Neuronal stem cell (in vitro differentiated cells): ENCODE results near the gene LRPAP1.
A peak's percentile ranks its signal among the peaks of the same experiment; 100 is the strongest.

Source experiments
- DNase-seq: peaks from one replicate; pipeline ENCODE4 v3.0.0-alpha.2; 2013; ENCODE audit warnings: low spot score
- H2AFZ ChIP-seq: one replicate; pipeline ENCODE4 v1.6.1; 2013; ENCODE audit warnings: mild to moderate bottlenecking, low read length, inconsistent platforms
- H2AK5ac ChIP-seq: 2 replicates; pipeline ENCODE4 v1.6.1; 2013; ENCODE audit warnings: low read depth, mild to moderate bottlenecking, inconsistent platforms, low read length, moderate library complexity, mixed read lengths
- H2BK120ac ChIP-seq: 2 replicates; pipeline ENCODE4 v1.6.1; 2013; ENCODE audit warnings: low read depth, mild to moderate bottlenecking, inconsistent platforms, low read length, moderate library complexity, mixed read lengths
- H2BK12ac ChIP-seq: one replicate; pipeline ENCODE4 v1.6.1; 2013; ENCODE audit warnings: low read length, inconsistent platforms
- H2BK15ac ChIP-seq: 2 replicates; pipeline ENCODE4 v1.6.1; 2013; ENCODE audit warnings: mild to moderate bottlenecking, low read length, inconsistent platforms, mixed read lengths
- H2BK5ac ChIP-seq: one replicate; pipeline ENCODE4 v1.6.1; 2013; ENCODE audit warnings: inconsistent platforms, mild to moderate bottlenecking, low read length, moderate library complexity
- H3K14ac ChIP-seq: one replicate; pipeline ENCODE4 v1.6.1; 2013; ENCODE audit warnings: low read length, inconsistent platforms
- H3K18ac ChIP-seq: 2 replicates; pipeline ENCODE4 v1.6.1; 2013; ENCODE audit warnings: low read length, inconsistent platforms
- H3K23ac ChIP-seq: 2 replicates; pipeline ENCODE4 v1.6.1; 2013; ENCODE audit warnings: low read depth, mild to moderate bottlenecking, mixed read lengths, low read length, inconsistent platforms; ENCODE audit not compliant: poor library complexity
- H3K27ac ChIP-seq: replicated peaks from 3 replicates; pipeline ENCODE4 v1.5.1; 2013; ENCODE audit warnings: low read length, inconsistent platforms
- H3K27me3 ChIP-seq, 3 experiments: 2 replicates each; pipeline ENCODE4 v1.6.1; 2013; ENCODE audit warnings: low read length in 3 of 3, mild to moderate bottlenecking in 2 of 3, inconsistent platforms in 1 of 3, low read depth in 1 of 3, mixed read lengths in 1 of 3, moderate library complexity in 1 of 3; ENCODE audit not compliant: control insufficient read depth in 3 of 3, insufficient read depth in 3 of 3
- H3K36me3 ChIP-seq, 2 donors: replicated peaks in 1 of 2; 2 replicates each; pipeline ENCODE4 v1.6.1; 2013; ENCODE audit warnings: low read length in 2 of 2; ENCODE audit not compliant: control insufficient read depth in 2 of 2, insufficient read depth in 2 of 2
- H3K4ac ChIP-seq: 2 replicates; pipeline ENCODE4 v1.6.1; 2013; ENCODE audit warnings: inconsistent platforms, mild to moderate bottlenecking, low read length, moderate library complexity
- H3K4me1 ChIP-seq, 2 donors: 1 replicate in 1 of 2; 2 replicates in 1 of 2; pipeline ENCODE4 v1.6.1; 2013; ENCODE audit warnings: low read length in 2 of 2, low read depth in 1 of 2; ENCODE audit not compliant: control insufficient read depth in 2 of 2, insufficient read depth in 1 of 2
- H3K4me2 ChIP-seq: one replicate; pipeline ENCODE4 v1.6.1; 2013; ENCODE audit warnings: mild to moderate bottlenecking, low read length, inconsistent platforms; ENCODE audit not compliant: insufficient read depth, poor library complexity, severe bottlenecking
- H3K4me3 ChIP-seq, 2 donors: 2 replicates each; pipeline ENCODE4 v1.5.1; 2013; ENCODE audit warnings: low read length in 2 of 2, mild to moderate bottlenecking in 2 of 2, inconsistent platforms in 1 of 2, moderate library complexity in 1 of 2
- H3K79me1 ChIP-seq: one replicate; pipeline ENCODE4 v1.6.1; 2013; ENCODE audit warnings: low read depth, mild to moderate bottlenecking, inconsistent platforms, low read length, moderate library complexity
- H3K9ac ChIP-seq: one replicate; pipeline ENCODE4 v1.6.1; 2013; ENCODE audit warnings: mild to moderate bottlenecking, low read depth, low read length, inconsistent platforms; ENCODE audit not compliant: poor library complexity
- H3K9me3 ChIP-seq, 2 donors: replicated peaks in 1 of 2; 2 replicates each; pipeline versions ENCODE3 to v1.6.1; 2013; ENCODE audit warnings: low read length in 2 of 2, mild to moderate bottlenecking in 2 of 2, inconsistent platforms in 1 of 2, low read depth in 1 of 2, mixed read lengths in 1 of 2, moderate library complexity in 1 of 2; ENCODE audit not compliant: control insufficient read depth in 2 of 2, insufficient read depth in 1 of 2
- H4K8ac ChIP-seq: one replicate; pipeline ENCODE4 v1.6.1; 2013; ENCODE audit warnings: low read depth, mild to moderate bottlenecking, inconsistent platforms, low read length, moderate library complexity
- H4K91ac ChIP-seq: one replicate; pipeline ENCODE4 v1.6.1; 2013; ENCODE audit warnings: low read length, low read depth, mild to moderate bottlenecking, inconsistent platforms; ENCODE audit not compliant: poor library complexity
- WGBS, 2 donors: extraction: QIAGEN DNeasy Blood & Tissue Kit; methylation state at CpG; one replicate each; pipeline ENCODE4 v1.1.7; 2013; ENCODE audit warnings: missing lambda C conversion rate in 2 of 2, mixed read lengths in 1 of 2; ENCODE audit not compliant: insufficient read length in 2 of 2, insufficient replicate concordance in 1 of 2; ENCODE audit errors: extremely low coverage in 2 of 2; 5-methylcytosine and 5-hydroxymethylcytosine counted together

The LRPAP1 gene

GRCh38 chr4:3465698-3466671 is 66.2 kb downstream of the LRPAP1 start:
- H4K8ac ChIP-seq = no peak overlapping the region
- no peak for DNase-seq
- H4K91ac ChIP-seq = no peak overlapping the region
- H3K4me1 ChIP-seq = peaks cover 16 to 54% of the 10 kb centered on the region in 2 donors
- peak overlapping the region; percentile 87 for H3K18ac ChIP-seq
- peaks cover 0 to 3% of the 10 kb centered on the region in 2 donors for H3K36me3 ChIP-seq
- no peak overlapping the region for H2AFZ ChIP-seq
- H3K14ac ChIP-seq = peak overlapping the region; percentile 94
- H2BK5ac ChIP-seq = peak overlapping the region; percentile 2
- peak overlapping the region; percentile 34 for H3K23ac ChIP-seq
- WGBS, 2 donors = no CpG with 5 or more reads among the region's 41 CpGs
- H3K27ac ChIP-seq = no peak overlapping the region
- H3K79me1 ChIP-seq = peaks cover 6% of the 10 kb centered on the region
- no peak overlapping the region for H3K4me3 ChIP-seq
- H3K27me3 ChIP-seq = peaks cover 0 to 43% (median 22%) of the 10 kb centered on the region in 3 experiments
- H3K4ac ChIP-seq = no peak overlapping the region
- H3K4me2 ChIP-seq = no peak overlapping the region
- H2AK5ac ChIP-seq = peak overlapping the region; percentile 93
- peak overlapping the region; percentile 58 for H2BK12ac ChIP-seq
- no peak overlapping the region for H2BK120ac ChIP-seq
- peak overlapping the region; percentile 60 for H3K9ac ChIP-seq
- peak overlapping the region; percentile 94 for H2BK15ac ChIP-seq
- H3K9me3 ChIP-seq = peaks cover 7 to 11% of the 10 kb centered on the region in 2 donors

- Histone ChIP-seq H3K9me3 (peaks cover 11 to 15% of the 10 kb centered on the region in 2 donors), H3K4ac (peak overlapping the region; percentile 57)
- WGBS, 2 donors = no CpG with 5 or more reads among the region's 21 CpGs
Observed at GRCh38 chr4:3464911-3465697, 67.1 kb downstream of the LRPAP1 start.

GRCh38 chr4:3464349-3464905 is 67.8 kb downstream of the LRPAP1 start:
- Histone ChIP-seq H3K9me3 (peaks cover 11 to 16% of the 10 kb centered on the region in 2 donors), H3K4me3 (no peak overlapping the region), H2BK12ac (peak overlapping the region; percentile 73), H3K14ac (peak overlapping the region; percentile 56), H3K4ac (peak overlapping the region; percentile 53), H2AFZ (no peak overlapping the region), H3K79me1 (peaks cover 6% of the 10 kb centered on the region), H4K91ac (no peak overlapping the region), H2AK5ac (peak overlapping the region; percentile 86), H2BK120ac (no peak overlapping the region), H3K18ac (peak overlapping the region; percentile 87), H2BK5ac (peak overlapping the region; percentile 88), H3K4me1 (peaks cover 15 to 44% of the 10 kb centered on the region in 2 donors), H3K9ac (peak overlapping the region; percentile 44), H3K36me3 (peaks cover 0 to 3% of the 10 kb centered on the region in 2 donors), H2BK15ac (peak overlapping the region; percentile 98), H4K8ac (peak overlapping the region; percentile 17), H3K4me2 (no peak overlapping the region), H3K27me3 (peaks cover 0 to 49% (median 20%) of the 10 kb centered on the region in 3 experiments), H3K27ac (no peak overlapping the region), H3K23ac (peak overlapping the region; percentile 60)
- no CpG with 5 or more reads among the region's 15 CpGs for WGBS, 2 donors
- DNase-seq = no peak

More at GRCh38 chr4:3464911-3465697, 67.1 kb downstream of the LRPAP1 start:
- Histone ChIP-seq H3K36me3 (peaks cover 0 to 3% of the 10 kb centered on the region in 2 donors), H3K79me1 (peaks cover 6% of the 10 kb centered on the region), H3K23ac (no peak overlapping the region), H3K4me1 (peaks cover 16 to 50% of the 10 kb centered on the region in 2 donors), H3K4me3 (no peak overlapping the region), H2AK5ac (peak overlapping the region; percentile 79), H2BK5ac (peak overlapping the region; percentile 2), H3K18ac (peak overlapping the region; percentile 44), H2BK120ac (no peak overlapping the region), H3K14ac (peak overlapping the region; percentile 75), H2AFZ (no peak overlapping the region), H3K27me3 (peaks cover 0 to 49% (median 20%) of the 10 kb centered on the region in 3 experiments), H3K4me2 (no peak overlapping the region), H3K27ac (no peak overlapping the region), H3K9ac (no peak overlapping the region), H4K91ac (peak overlapping the region; percentile 86), H2BK15ac (peak overlapping the region; percentile 39), H2BK12ac (peak overlapping the region; percentile 95), H4K8ac (peak overlapping the region; percentile 17)
- no peak for DNase-seq
